Keratinocyte (primary cell): ENCODE measurements around the gene CMTR1. TPM values are rescaled to one million over a fixed set of nuclear protein-coding genes. Genes with fewer than 3 reads are reported as not detected.

Experiments used
- DNase-seq: peaks from one replicate; pipeline ENCODE4 v3.0.0-alpha.2; 2011; ENCODE audit warnings: low read depth, missing footprints, low spot score
- FAIRE-seq: peaks from 2 replicates; lab custom pipeline; 2011; peaks lifted over from hg19 to GRCh38; lab: Jason Lieb, UNC
- H2AFZ ChIP-seq: 2 replicates; pipeline ENCODE4 v1.6.0; 2012; ENCODE audit warnings: low read length, control low read depth, inconsistent platforms; ENCODE audit not compliant: control insufficient read depth
- H3K27ac ChIP-seq: 2 replicates; pipeline ENCODE4 v1.5.1; 2011; ENCODE audit warnings: low read length; ENCODE audit not compliant: control insufficient read depth, insufficient read depth
- H3K27me3 ChIP-seq: 3 replicates; pipeline ENCODE4 v1.6.0; 2011; ENCODE audit warnings: low read length; ENCODE audit not compliant: control insufficient read depth, insufficient read depth; ENCODE audit errors: extremely low read depth
- H3K36me3 ChIP-seq, 2 experiments: 2 replicates in 1 of 2; 3 replicates in 1 of 2; pipeline ENCODE4 v1.5.1; 2011; ENCODE audit warnings: low read length in 2 of 2, mild to moderate bottlenecking in 1 of 2; ENCODE audit not compliant: control insufficient read depth in 2 of 2, insufficient read depth in 2 of 2; ENCODE audit errors: extremely low read depth in 1 of 2
- H3K4me1 ChIP-seq: 3 replicates; pipeline ENCODE4 v1.5.1; 2011; ENCODE audit warnings: low read length; ENCODE audit not compliant: control insufficient read depth, insufficient read depth; ENCODE audit errors: extremely low read depth
- H3K4me2 ChIP-seq: 3 replicates; pipeline ENCODE4 v1.6.0; 2011; ENCODE audit warnings: low read depth, low read length; ENCODE audit not compliant: control insufficient read depth, insufficient read depth; ENCODE audit errors: extremely low read depth
- H3K4me3 ChIP-seq, 3 experiments: fragments of 200-600 bp in 1 of 3; sonication (generic) in 1 of 3; 2 replicates in 2 of 3; 3 replicates in 1 of 3; pipeline ENCODE4 v1.5.1; 2011 to 2016; ENCODE audit warnings: low read length in 3 of 3, mild to moderate bottlenecking in 3 of 3, control low read depth in 2 of 3, inconsistent platforms in 1 of 3, low read depth in 1 of 3, mixed read lengths in 1 of 3, mixed run types in 1 of 3, moderate library complexity in 1 of 3; ENCODE audit not compliant: control insufficient read depth in 2 of 3, insufficient read depth in 2 of 3; ENCODE audit errors: extremely low read depth in 1 of 3
- H3K79me2 ChIP-seq: 2 replicates; pipeline ENCODE4 v1.6.0; 2012; ENCODE audit warnings: low read length; ENCODE audit not compliant: control insufficient read depth, insufficient read depth
- H3K9ac ChIP-seq: 3 replicates; pipeline ENCODE4 v1.6.0; 2011; ENCODE audit warnings: low read length; ENCODE audit not compliant: control insufficient read depth, insufficient read depth; ENCODE audit errors: extremely low read depth
- H3K9me1 ChIP-seq: 3 replicates; pipeline ENCODE4 v1.6.0; 2011; ENCODE audit warnings: low read length; ENCODE audit not compliant: control insufficient read depth, insufficient read depth; ENCODE audit errors: extremely low read depth
- H3K9me3 ChIP-seq: 2 replicates; pipeline ENCODE4 v1.5.1; 2012; ENCODE audit warnings: low read depth, low read length; ENCODE audit not compliant: control insufficient read depth
- H4K20me1 ChIP-seq: 3 replicates; pipeline ENCODE4 v1.6.0; 2011; ENCODE audit warnings: low read length; ENCODE audit not compliant: control insufficient read depth, insufficient read depth; ENCODE audit errors: extremely low read depth
- CTCF ChIP-seq, 3 experiments: IDR thresholded peaks in 1 of 3; conservative IDR thresholded peaks in 1 of 3; optimal IDR thresholded peaks in 1 of 3; 2 replicates in 2 of 3; 3 replicates in 1 of 3; pipeline versions ENCODE3 to v1.5.1; 2011; ENCODE audit warnings: low read length in 3 of 3, mild to moderate bottlenecking in 3 of 3, moderate library complexity in 2 of 3, control low read depth in 1 of 3, inconsistent platforms in 1 of 3; ENCODE audit not compliant: insufficient read depth in 2 of 3; ENCODE audit errors: extremely low read depth in 1 of 3
- EZH2 ChIP-seq: IDR thresholded peaks from one replicate; pipeline ENCODE4 v1.6.1; 2012; ENCODE audit warnings: inconsistent platforms, mild to moderate bottlenecking, low read length, moderate library complexity
- dilution Hi-C: fragments of 300-500 bp; cut with MboI; formaldehyde crosslinking; loops from one replicate; pipeline ENCODE4 v1.7.0; 2020; ENCODE audit warnings: low sequenced_read_pairs; ENCODE audit not compliant: extremely low pct_ligation_motif_present
- polyA plus RNA-seq, 5 experiments: library from polyadenylated mRNA; depleted of rRNA in 3 of 5; stranded (reverse) in 3 of 5; stranded (forward) in 1 of 5; unstranded in 1 of 5; fragments of >200 nt; gene quantifications; 1 replicate in 1 of 5; 2 replicates in 3 of 5; 3 replicates in 1 of 5; pipeline versions ENCODE4 v1.2.1 to v1.2.3, GENCODE V29; 2011 to 2012; ENCODE audit warnings: missing spikeins in 2 of 5, low read depth in 1 of 5, low replicate concordance in 1 of 5

The CMTR1 gene
- polyA plus RNA-seq, 1 donor (not counting 4 experiments of a cell fraction or from before 2014, with no cell fraction given) = 24.6 TPM

- Histone ChIP-seq H3K9me1 (no peaks in the 10 kb centered on the region), H3K9ac (no peak overlapping the region), H2AFZ (no peak overlapping the region), H3K9me3 (no peaks in the 10 kb centered on the region), H3K4me3 (no peak overlapping the region), H3K27ac (no peak overlapping the region), H3K4me2 (no peak overlapping the region), H3K79me2 (no peaks in the 10 kb centered on the region), H3K36me3 (no peaks in the 10 kb centered on the region), H3K27me3 (peaks cover 8% of the 10 kb centered on the region), H4K20me1 (no peaks in the 10 kb centered on the region), H3K4me1 (no peaks in the 10 kb centered on the region)
- dilution Hi-C loops = no loop called here
- TF ChIP-seq CTCF (optimal IDR thresholded peaks at IDR 0.05 in 1 of 3, IDR thresholded peaks at IDR 0.05 in 1 of 3, conservative IDR thresholded peaks at IDR 0.05 in 1 of 3; ENCODE audit: extremely low read depth in 1 of 3, insufficient read depth in 2 of 3, low read length in 3 of 3) (no peak), EZH2 (no peak)
- DNase-seq (no peak), FAIRE-seq (no peak)
These were observed 74.8 kb downstream of the CMTR1 start for GRCh38 chr6:37507690-37508421.

- dilution Hi-C loops = no loop called here
- Histone ChIP-seq H3K4me2 (no peak overlapping the region), H3K4me1 (peaks cover 13% of the 10 kb centered on the region), H3K9me1 (no peaks in the 10 kb centered on the region), H3K9me3 (no peaks in the 10 kb centered on the region), H3K27ac (no peak overlapping the region), H3K4me3 (no peak overlapping the region), H3K27me3 (peaks cover 11% of the 10 kb centered on the region), H3K79me2 (no peaks in the 10 kb centered on the region), H3K9ac (no peak overlapping the region), H4K20me1 (no peaks in the 10 kb centered on the region), H3K36me3 (no peaks in the 10 kb centered on the region), H2AFZ (no peak overlapping the region)
- DNase-seq (no peak), FAIRE-seq (no peak)
- TF ChIP-seq EZH2 (no peak), CTCF (optimal IDR thresholded peaks at IDR 0.05 in 1 of 3, IDR thresholded peaks at IDR 0.05 in 1 of 3, conservative IDR thresholded peaks at IDR 0.05 in 1 of 3; ENCODE audit: extremely low read depth in 1 of 3, insufficient read depth in 2 of 3, low read length in 3 of 3) (no peak)
These were observed 78.2 kb downstream of the CMTR1 start for GRCh38 chr6:37511201-37511600.
